ENCODE data around the gene SS18L1.

DNA sequence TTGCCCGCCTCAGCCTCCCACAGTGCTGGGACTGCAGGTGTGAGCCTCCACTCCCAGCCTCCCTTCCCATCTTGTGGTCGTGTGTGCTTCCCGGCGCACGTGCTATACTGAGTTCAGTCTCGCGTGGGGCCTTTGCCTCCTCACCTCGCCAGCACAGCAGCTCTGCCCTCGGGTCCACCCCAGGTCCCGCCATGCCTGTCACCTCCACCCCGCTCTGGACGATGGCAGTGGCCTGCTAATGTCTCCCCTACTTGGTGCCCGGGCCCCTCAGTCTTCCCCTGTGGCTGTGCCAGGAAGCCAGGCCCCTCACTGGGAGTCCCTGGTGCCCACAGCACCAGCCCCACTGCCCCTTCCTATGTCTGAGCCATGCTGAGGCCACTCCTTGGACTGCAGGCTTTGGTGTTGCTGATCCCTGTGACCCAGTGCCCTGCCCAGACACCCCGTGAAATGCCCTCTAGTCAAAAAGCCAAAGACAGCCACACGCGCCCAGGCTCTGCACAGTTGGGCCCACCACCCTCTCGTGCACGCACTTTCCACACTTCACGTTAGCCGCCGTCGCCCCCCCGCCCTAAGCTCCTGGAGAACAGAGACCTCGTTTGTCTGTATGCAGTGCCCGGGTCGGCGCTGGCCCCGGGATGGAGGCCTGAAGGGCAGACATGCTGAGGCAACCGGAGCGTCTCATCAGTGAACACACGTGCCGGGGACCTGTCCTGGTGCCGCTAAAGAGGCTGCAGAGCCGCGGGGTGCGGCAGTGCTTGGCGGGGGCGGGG is 62.2 kb downstream of the SS18L1 start:
- TF ChIP-seq, protein P1, sequence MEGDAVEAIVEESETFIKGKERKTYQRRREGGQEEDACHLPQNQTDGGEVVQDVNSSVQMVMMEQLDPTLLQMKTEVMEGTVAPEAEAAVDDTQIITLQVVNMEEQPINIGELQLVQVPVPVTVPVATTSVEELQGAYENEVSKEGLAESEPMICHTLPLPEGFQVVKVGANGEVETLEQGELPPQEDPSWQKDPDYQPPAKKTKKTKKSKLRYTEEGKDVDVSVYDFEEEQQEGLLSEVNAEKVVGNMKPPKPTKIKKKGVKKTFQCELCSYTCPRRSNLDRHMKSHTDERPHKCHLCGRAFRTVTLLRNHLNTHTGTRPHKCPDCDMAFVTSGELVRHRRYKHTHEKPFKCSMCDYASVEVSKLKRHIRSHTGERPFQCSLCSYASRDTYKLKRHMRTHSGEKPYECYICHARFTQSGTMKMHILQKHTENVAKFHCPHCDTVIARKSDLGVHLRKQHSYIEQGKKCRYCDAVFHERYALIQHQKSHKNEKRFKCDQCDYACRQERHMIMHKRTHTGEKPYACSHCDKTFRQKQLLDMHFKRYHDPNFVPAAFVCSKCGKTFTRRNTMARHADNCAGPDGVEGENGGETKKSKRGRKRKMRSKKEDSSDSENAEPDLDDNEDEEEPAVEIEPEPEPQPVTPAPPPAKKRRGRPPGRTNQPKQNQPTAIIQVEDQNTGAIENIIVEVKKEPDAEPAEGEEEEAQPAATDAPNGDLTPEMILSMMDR (IDR thresholded peaks at IDR 0.05; ENCODE audit: insufficient read depth, low read length, poor library complexity, severe bottlenecking): no peak
- no peak for TF ChIP-seq EZH2phosphoT487 (conservative IDR thresholded peaks at IDR 0.05; ENCODE audit: low read length)

Data from SU-DHL-6 (cell line).